PC-9 (cell line): ENCODE data around the gene FAM219A.

ENCODE experiments used
- CTCF ChIP-seq: fragments of 200-600 bp; sonication (generic); conservative IDR thresholded peaks from 2 replicates; pipeline ENCODE4 v1.6.1; 2017; ENCODE audit warnings: mixed run types, antibody characterized with exemption, mild to moderate bottlenecking, moderate library complexity
- EZH2 ChIP-seq: fragments of 200-600 bp; sonication (generic); IDR thresholded peaks from 2 replicates; pipeline ENCODE4 v1.8.0; 2017; ENCODE audit warnings: antibody characterized with exemption, low read depth

DNA sequence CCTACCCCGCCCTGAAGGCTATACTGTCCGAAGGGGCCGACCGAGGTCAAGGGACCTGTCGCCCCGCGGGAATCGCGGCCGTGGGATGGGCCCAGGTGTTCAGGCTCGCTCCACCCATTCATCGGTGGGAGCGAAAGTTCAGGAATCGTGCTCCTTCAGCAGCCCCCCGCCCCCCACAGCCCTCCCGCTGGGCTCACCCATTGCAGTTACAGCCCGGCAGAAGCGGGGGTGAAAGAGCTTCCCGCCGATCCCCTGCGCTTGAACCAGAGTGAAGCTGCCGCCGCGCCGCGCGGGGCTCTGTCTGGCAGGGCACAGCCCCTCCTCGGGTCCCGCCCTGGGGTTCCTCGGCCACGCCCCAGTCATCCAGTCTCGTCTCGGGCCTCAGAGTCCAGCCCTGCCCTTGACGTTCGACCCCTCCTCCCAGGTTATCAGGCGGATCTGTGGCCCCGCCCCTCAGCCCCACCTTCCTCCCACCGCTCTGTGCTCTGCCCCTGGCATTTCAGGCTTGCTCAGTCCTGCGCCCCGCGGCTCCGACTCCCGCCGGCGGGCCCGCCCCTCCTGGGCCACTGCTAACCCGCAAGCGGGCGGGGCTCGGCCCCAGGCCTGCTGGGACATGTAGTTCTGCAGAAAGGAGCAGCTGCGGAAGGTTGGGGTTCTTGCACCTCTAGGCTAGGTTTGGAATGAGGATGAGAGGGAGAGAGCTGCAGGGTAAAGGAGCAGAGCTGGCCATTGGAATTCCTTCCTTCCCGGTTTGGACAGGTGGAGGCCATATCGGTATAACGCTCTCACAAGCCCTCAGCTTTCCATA, 81.6 kb downstream of the FAM219A start, which contains the start of gene MYORG:
- TF ChIP-seq CTCF (no peak), EZH2 (no peak)
